T-helper 1 cell treated with Interleukin-12 subunit alpha and Interleukin-12 subunit beta and Interleukin-4 antibody, amounts not matched to agents 30 ng/mL and 1 ng/mL, for 36 hours (primary cell): Measurements from ENCODE around the gene SLC19A1. TPM values are rescaled to one million over a fixed set of nuclear protein-coding genes. Genes with fewer than 3 reads are reported as not detected.

Experiments
- intact Hi-C: fragments of 100-400 bp; cut with micrococcal nuclease; formaldehyde crosslinking; loops from one replicate; pipeline ENCODE4 v1.15.1; 2024
- total RNA-seq: library from RNA; stranded (reverse); gene quantifications from 2 replicates; pipeline ENCODE4 v1.2.3, GENCODE V29; 2022

The SLC19A1 gene
- total RNA-seq, 1 donor from 2014 or later: 61.9 TPM

DNA sequence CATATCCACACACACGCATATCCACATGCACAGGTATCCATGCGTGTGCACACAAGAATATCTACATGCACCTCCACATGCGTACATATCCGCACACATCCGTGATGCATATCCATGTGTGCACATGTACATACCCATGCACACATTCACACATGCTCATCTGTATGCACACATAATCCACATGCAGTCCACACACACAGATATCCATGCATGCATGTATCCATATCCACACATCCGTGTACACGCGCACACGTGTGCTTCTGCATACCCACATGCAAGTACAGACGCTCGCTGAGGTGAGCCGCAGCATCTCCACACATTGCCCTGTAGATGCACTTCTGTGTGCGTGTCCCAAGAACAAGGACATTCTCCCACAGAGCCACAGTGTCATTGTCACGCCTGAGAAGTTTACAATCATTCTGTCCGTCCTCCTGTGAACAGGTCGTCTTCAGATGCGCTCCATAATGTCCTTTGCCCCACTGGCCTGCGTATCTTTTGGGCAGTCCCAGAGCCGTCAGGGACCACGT is 93.9 kb downstream of the SLC19A1 start:
- intact Hi-C loops: no loop called here

Other genes with a start within 250 kb of the SLC19A1 start
- gene COL18A1, start 137.3 kb downstream of the SLC19A1 start, total RNA-seq: 6.5 and 7.8 TPM in 2 replicates
- 11.0 and 14.0 TPM in 2 replicates for gene PCBP3, start 101.3 kb upstream of the SLC19A1 start, total RNA-seq